ENCODE results near the gene OSMR. TPM values are rescaled to one million over a fixed set of nuclear protein-coding genes. Genes with fewer than 3 reads are reported as not detected.

OSMR gene
- total and polyA plus RNA-seq, 2 experiments from 2014 or later = 1.5 to 2.6 TPM

GRCh38 chr5:38878391-38879077, 32.7 kb downstream of the OSMR start (continued):
- no peak for TF ChIP-seq ZNF462 (CRISPR knock-in tag; IDR thresholded peaks at IDR 0.05)
- TF ChIP-seq ZNF331 (CRISPR knock-in tag; IDR thresholded peaks at IDR 0.05; ENCODE audit: low read depth) = no peak
- TF ChIP-seq ZNF114 (CRISPR knock-in tag; IDR thresholded peaks at IDR 0.05) = no peak
- TF ChIP-seq STAT1 (IDR thresholded peaks at IDR 0.05; ENCODE audit: unreplicated experiment) = no peak
- no peak for TF ChIP-seq POLR2AphosphoS5 (IDR thresholded peaks at IDR 0.05; ENCODE audit: low read depth)
- TF ChIP-seq ETS1 (IDR thresholded peaks at IDR 0.05) = no peak

- H3K27me3 Mint-ChIP-seq (ENCODE audit: insufficient read depth, low read depth, poor library complexity) = no peaks in the 10 kb centered on the region
- H3K9me2 ChIP-seq (ENCODE audit: insufficient read depth) = no peaks in the 10 kb centered on the region; the same call in none of the 2 replicates
- no peak overlapping the region for H2AFZ ChIP-seq
- no peaks in the 10 kb centered on the region; the same call in 1 of the 3 replicates for H3K4me1 Mint-ChIP-seq
- H3K36me3 Mint-ChIP-seq (ENCODE audit: low read depth) = no peaks in the 10 kb centered on the region
- H3K9me3 Mint-ChIP-seq = no peaks in the 10 kb centered on the region
- H3K4me1 ChIP-seq (ENCODE audit: insufficient read depth) = no peaks in the 10 kb centered on the region
- H3K36me3 ChIP-seq (ENCODE audit: insufficient read depth) = no peaks in the 10 kb centered on the region
- DNase-seq (ENCODE audit: low spot score) = no peak
- no peak overlapping the region for H3K4me3 Mint-ChIP-seq
- no peaks in the 10 kb centered on the region for H3K27me3 ChIP-seq (ENCODE audit: insufficient read depth)
- no peaks in the 10 kb centered on the region for H3K79me2 ChIP-seq (replicated peaks; ENCODE audit: insufficient read depth)
- no peak overlapping the region for H3K27ac Mint-ChIP-seq
- no peak overlapping the region for H3K4me2 ChIP-seq
- ATAC-seq = no peak
- no peaks in the 10 kb centered on the region for H3F3A ChIP-seq (replicated peaks; ENCODE audit: low read depth)
- H3K4me3 ChIP-seq = no peak overlapping the region
- no peaks in the 10 kb centered on the region for H4K20me1 ChIP-seq (replicated peaks; ENCODE audit: insufficient read depth)
- H3K27ac ChIP-seq (ENCODE audit: low read depth) = no peak overlapping the region
- TF ChIP-seq JUNB (IDR thresholded peaks at IDR 0.05; ENCODE audit: unreplicated experiment) (no peak), CREB1 (CRISPR knock-in tag; IDR thresholded peaks at IDR 0.05; ENCODE audit: low read depth) (no peak), NANOG (IDR thresholded peaks at IDR 0.05; ENCODE audit: borderline replicate concordance) (no peak), POLR2AphosphoS5 (IDR thresholded peaks at IDR 0.05; ENCODE audit: low read depth) (no peak), REST (IDR thresholded peaks at IDR 0.05; ENCODE audit: unreplicated experiment) (no peak), ZNF331 (CRISPR knock-in tag; IDR thresholded peaks at IDR 0.05; ENCODE audit: low read depth) (no peak), ZNF114 (CRISPR knock-in tag; IDR thresholded peaks at IDR 0.05) (no peak), ETS1 (IDR thresholded peaks at IDR 0.05) (no peak), STAT1 (IDR thresholded peaks at IDR 0.05; ENCODE audit: unreplicated experiment) (no peak), EZH2phosphoT487 (IDR thresholded peaks at IDR 0.05; ENCODE audit: unreplicated experiment) (no peak), EZH2 (IDR thresholded peaks at IDR 0.05; ENCODE audit: low read depth, unreplicated experiment) (no peak)
These were observed 33.3 kb downstream of the OSMR start for GRCh38 chr5:38879078-38879460.

Data from GM23338 (cell line).